ENCODE data around the gene ACKR2. TPM values are rescaled to one million over a fixed set of nuclear protein-coding genes. Genes with fewer than 3 reads are reported as not detected.

ACKR2 gene
- total and polyA plus RNA-seq, 2 donors (not counting 3 experiments of a cell fraction or from before 2014, with no cell fraction given) = 0.01 TPM; not detected in 1

- no peak for TF ChIP-seq CTCF (IDR thresholded peaks at IDR 0.05; ENCODE audit: extremely low read depth in 1 of 2, insufficient read depth in 1 of 2, low read depth in 1 of 2, low read length in 2 of 2)
- no peak for TF ChIP-seq FOS (IDR thresholded peaks at IDR 0.05; ENCODE audit: borderline replicate concordance, insufficient read depth, low read length)
- TF ChIP-seq GATA2 (IDR thresholded peaks at IDR 0.05; ENCODE audit: insufficient read depth, insufficient read length, low read depth, low read length) = no peak
- TF ChIP-seq MAX (IDR thresholded peaks at IDR 0.05; ENCODE audit: insufficient read depth, insufficient read length) = no peak
- TF ChIP-seq POLR2AphosphoS5 (IDR thresholded peaks at IDR 0.05; ENCODE audit: insufficient read depth, low read depth, low read length) = no peak
- TF ChIP-seq EZH2 (IDR thresholded peaks at IDR 0.05; ENCODE audit: borderline replicate concordance, low read depth, low read length, severe bottlenecking) = no peak
- TF ChIP-seq POLR2A (IDR thresholded peaks at IDR 0.05; ENCODE audit: low read depth, low read length) = no peak
- TF ChIP-seq JUN (IDR thresholded peaks at IDR 0.05; ENCODE audit: borderline replicate concordance, insufficient read depth, insufficient read length, low read depth) = no peak
- no peak for TF ChIP-seq MYC (IDR thresholded peaks at IDR 0.05; ENCODE audit: low read depth, low read length)
- Histone ChIP-seq H3K9me1 (replicated peaks; ENCODE audit: control insufficient read depth, extremely low read depth, insufficient read depth, low read length) (no peaks in the 10 kb centered on the region), H3K9ac (replicated peaks; ENCODE audit: extremely low read depth, insufficient read depth, low read length) (no peak overlapping the region), H2AFZ (ENCODE audit: low read depth, low read length) (no peak overlapping the region), H3K4me3 (replicated peaks in 1 of 3; ENCODE audit: insufficient read depth in 1 of 3, low read depth in 1 of 3, low read length in 3 of 3) (no peak overlapping the region), H3K27ac (ENCODE audit: insufficient read depth, low read depth, low read length) (no peak overlapping the region), H4K20me1 (replicated peaks; ENCODE audit: control insufficient read depth, extremely low read depth, insufficient read depth, low read length) (no peaks in the 10 kb centered on the region), H3K79me2 (ENCODE audit: control insufficient read depth, insufficient read depth, low read length) (no peaks in the 10 kb centered on the region), H3K36me3 (ENCODE audit: control insufficient read depth in 2 of 2, extremely low read depth in 1 of 2, insufficient read depth in 2 of 2, low read length in 2 of 2) (no peaks in the 10 kb centered on the region), H3K4me2 (ENCODE audit: insufficient read depth, low read length) (no peak overlapping the region), H3K4me1 (ENCODE audit: control insufficient read depth, extremely low read depth, insufficient read depth, low read length) (no peaks in the 10 kb centered on the region), H3K27me3 (ENCODE audit: control insufficient read depth in 2 of 2, insufficient read depth in 2 of 2, low read length in 2 of 2) (peaks cover 6 to 8% of the 10 kb centered on the region in 2 experiments), H3K9me3 (replicated peaks; ENCODE audit: control insufficient read depth, insufficient read depth, low read length) (no peaks in the 10 kb centered on the region)
- no TSS peak for BruUV-seq (replicated peaks)
- intact Hi-C loops (cut with micrococcal nuclease) = no loop called here
- dilution Hi-C loops (cut with MboI; ENCODE audit: extremely low pct_ligation_motif_present, low sequenced_read_pairs) = no loop called here
- DNase-seq (ENCODE audit: low read depth, low spot score) (no peak), FAIRE-seq (no peak)
- ChIA-PET POLR2A (no interaction called here), CTCF (interaction anchor here (0.5 kb wide), 1 partner anchor 72 kb away, joined by 4 read pairs; no protein-coding TSS in a partner anchor)
These were observed 19.9 kb downstream of the ACKR2 start for GRCh38 chr3:42829083-42829627.

Measured in endothelial cell of umbilical vein (primary cell).